HCT116 (cell line): ENCODE results near the gene STXBP3.

Experiments used
- ATF3 ChIP-seq: IDR thresholded peaks from 2 replicates; pipeline ENCODE4 v1.6.1; 2012
- CTCF ChIP-seq, 3 experiments: fragments of 200-600 bp in 1 of 3; sonication (generic) in 1 of 3; IDR thresholded peaks in 2 of 3; conservative IDR thresholded peaks in 1 of 3; 2 replicates each; pipeline ENCODE4 v1.5.1; 2012 to 2017; ENCODE audit warnings: low read depth in 2 of 3, low read length in 2 of 3, antibody characterized with exemption in 1 of 3, borderline replicate concordance in 1 of 3, control low read depth in 1 of 3, mild to moderate bottlenecking in 1 of 3, mixed read lengths in 1 of 3, mixed run types in 1 of 3, moderate library complexity in 1 of 3; ENCODE audit not compliant: insufficient read depth in 1 of 3
- EZH2 ChIP-seq: fragments of 200-600 bp; sonication (generic); IDR thresholded peaks from 2 replicates; pipeline ENCODE4 v1.6.1; 2017; ENCODE audit warnings: antibody characterized with exemption, mixed run types
- POLR2A ChIP-seq: IDR thresholded peaks from 2 replicates; pipeline ENCODE4 v1.7.0; 2011; ENCODE audit warnings: borderline replicate concordance; ENCODE audit not compliant: insufficient read depth, insufficient read length; ENCODE audit errors: extremely low read depth
- POLR2AphosphoS5 ChIP-seq: IDR thresholded peaks from 2 replicates; pipeline ENCODE4 v1.6.1; 2011; ENCODE audit warnings: mild to moderate bottlenecking, low read depth, low read length, moderate library complexity
- SIN3A ChIP-seq: IDR thresholded peaks from 2 replicates; pipeline ENCODE4 v1.6.1; 2012; ENCODE audit warnings: low read depth
- ZBTB33 ChIP-seq: IDR thresholded peaks from 2 replicates; pipeline ENCODE4 v1.6.1; 2011; ENCODE audit warnings: mild to moderate bottlenecking, low read length, moderate library complexity; ENCODE audit not compliant: insufficient replicate concordance; ENCODE audit errors: extremely low read depth
- ZNF274 ChIP-seq: fragments of 200-500 bp; sonication (Bioruptor generic); IDR thresholded peaks from 2 replicates; pipeline ENCODE4 v1.6.1; 2014; ENCODE audit warnings: mild to moderate bottlenecking, low read depth, low read length, inconsistent platforms

- TF ChIP-seq ZNF274 (no peak), POLR2AphosphoS5 (no peak), SIN3A (no peak), POLR2A (no peak), CTCF (IDR thresholded peaks at IDR 0.05 in 2 of 3, conservative IDR thresholded peaks at IDR 0.05 in 1 of 3; ENCODE audit: borderline replicate concordance in 1 of 3, insufficient read depth in 1 of 3, low read depth in 2 of 3, low read length in 2 of 3) (no peak), EZH2 (no peak), ZBTB33 (no peak), ATF3 (no peak)
Measured at GRCh38 chr1:108799001-108799400, 52.5 kb downstream of the STXBP3 start.
